Endometrial microvascular endothelial cells (primary cell): ENCODE data around the gene ARPIN. TPM values are rescaled to one million over a fixed set of nuclear protein-coding genes. Genes with fewer than 3 reads are reported as not detected.
"Not testable (repeated sequence)": the region's sequence is repeated elsewhere in the genome, so short reads cannot be mapped to it uniquely, and the experiment has no call there.

Experiments used
- in situ Hi-C: cut with HindIII; loops from 2 replicates; pipeline ENCODE4 v1.10.0; 2017; ENCODE audit warnings: low sequenced_read_pairs, low pct_unique_long_range_greater_than_20kb; ENCODE audit errors: inconsistent ontology term
- total RNA-seq: library from RNA; depleted of rRNA; stranded (reverse); fragments of >200 nt; gene quantifications from one replicate; pipeline ENCODE4 v1.2.3, GENCODE V29; 2015; ENCODE audit errors: inconsistent ontology term

ARPIN gene
- total RNA-seq, 1 donor from 2014 or later = 12.5 TPM

DNA sequence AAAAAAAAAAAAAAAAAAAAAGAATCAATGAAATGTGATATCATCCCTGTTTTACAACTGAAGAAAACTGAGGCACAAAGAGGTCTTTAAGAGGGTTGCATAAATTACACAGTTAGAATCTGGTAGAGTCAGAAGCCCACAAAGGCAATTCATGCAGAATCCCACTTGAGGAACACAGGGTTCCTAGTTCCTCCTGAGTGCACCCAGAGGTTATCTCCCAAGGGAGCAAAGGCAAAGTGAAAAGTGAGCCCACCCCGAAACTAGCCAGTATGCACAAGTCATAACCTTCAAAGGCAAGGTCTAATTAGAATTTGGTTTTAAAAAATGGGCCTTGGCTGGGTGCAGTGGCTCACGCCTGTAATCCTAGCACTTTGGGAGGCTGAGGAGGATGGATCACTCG, 56.8 kb downstream of the ARPIN start:
- in situ Hi-C loops = no loop called here

GRCh38 chr15:89854863-89855262, 57.9 kb downstream of the ARPIN start:
- in situ Hi-C loops = not testable (repeated sequence)

DNA sequence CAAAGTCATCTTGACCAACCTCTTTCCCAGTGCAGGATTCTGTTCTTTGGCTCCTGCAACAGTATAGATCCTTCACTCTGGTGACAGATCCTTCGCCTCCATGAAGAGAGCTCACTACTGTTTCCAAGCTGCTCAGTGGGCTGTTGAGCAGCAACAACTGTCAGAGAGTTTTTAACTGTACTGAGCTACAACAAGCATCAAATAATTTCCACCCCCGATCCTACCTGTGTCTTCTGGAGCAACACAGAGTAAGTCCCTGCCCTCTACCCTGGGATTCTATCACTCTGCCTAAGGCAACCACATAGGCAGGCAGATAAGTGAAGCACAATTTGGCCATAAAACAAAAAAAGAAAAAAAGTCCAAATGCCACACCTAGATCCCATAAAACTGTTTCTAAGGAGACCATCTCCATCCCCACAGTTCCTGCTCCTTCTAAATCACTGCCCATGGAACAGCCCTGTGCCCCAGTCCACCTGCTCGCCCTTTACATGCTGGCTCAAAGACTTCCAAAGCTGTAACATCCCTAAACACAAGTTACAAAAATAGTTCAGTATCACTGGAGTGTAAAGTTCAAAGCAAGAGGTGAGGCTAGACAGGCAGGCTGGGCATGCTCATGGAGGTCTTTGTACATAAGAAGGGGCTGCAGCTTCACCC, 60.3 kb downstream of the ARPIN start:
- in situ Hi-C loops = no loop called here

GRCh38 chr15:89851673-89852341, 60.9 kb downstream of the ARPIN start:
- in situ Hi-C loops = no loop called here

GRCh38 chr15:89848970-89849292, 63.8 kb downstream of the ARPIN start:
- in situ Hi-C loops = no loop called here

DNA sequence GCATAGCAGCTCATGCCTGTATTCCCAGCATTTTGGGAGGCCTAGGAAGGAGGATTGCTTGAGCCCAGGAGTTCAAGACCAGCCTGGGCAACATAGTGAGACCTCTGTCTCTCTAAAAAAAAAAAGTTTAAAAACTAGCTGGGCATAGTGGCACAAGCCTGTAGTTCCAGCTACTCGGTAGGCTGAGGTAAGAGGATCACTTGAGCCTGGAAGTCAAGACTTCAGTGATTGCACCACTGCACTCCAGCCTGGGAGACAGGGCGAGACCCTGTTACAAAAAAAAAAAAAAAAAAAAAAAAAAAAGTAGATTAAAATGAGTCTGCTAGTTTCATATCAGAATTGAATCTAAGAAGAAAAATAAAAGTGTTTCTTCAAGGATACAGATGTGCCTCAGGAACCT, 65.7 kb downstream of the ARPIN start:
- in situ Hi-C loops = no loop called here

GRCh38 chr15:89845305-89845893, 67.4 kb downstream of the ARPIN start:
- in situ Hi-C loops = no loop called here

Other genes with a start within 250 kb of the ARPIN start
- 0.19 TPM for gene PLIN1, start 233.6 kb downstream of the ARPIN start, total RNA-seq
- gene PEX11A, start 222.2 kb downstream of the ARPIN start, total RNA-seq = 4.8 TPM
- gene WDR93, start 222.1 kb downstream of the ARPIN start, total RNA-seq = 0.19 TPM
- 0.46 TPM for gene MESP1, start 161.7 kb downstream of the ARPIN start, total RNA-seq
- gene MESP2, start 136.6 kb downstream of the ARPIN start, total RNA-seq = not detected
- 134 TPM for gene ANPEP, start 98.1 kb downstream of the ARPIN start, total RNA-seq
- gene AP3S2, start 19.0 kb downstream of the ARPIN start, total RNA-seq = 52.5 TPM
- gene ZNF710, start 88.4 kb upstream of the ARPIN start, total RNA-seq = 15.2 TPM
- 74.7 TPM for gene IDH2, start 189.5 kb upstream of the ARPIN start, total RNA-seq